Measurements from ENCODE around the gene ARHGAP24. TPM values are rescaled to one million over a fixed set of nuclear protein-coding genes. Genes with fewer than 3 reads are reported as not detected.
"Not testable (repeated sequence)": the region's sequence is repeated elsewhere in the genome, so short reads cannot be mapped to it uniquely, and the experiment has no call there.

Gene ARHGAP24
- total RNA-seq, 2 experiments from 2014 or later, result 0.28 TPM; not detected in 1

GRCh38 chr4:85952972-85953650 is 478.2 kb downstream of the ARHGAP24 start:
- Mint-ChIP-seq H3K4me1 (no peaks in the 10 kb centered on the region), H3K27me3 (peaks cover 3% of the 10 kb centered on the region), H3K27ac (no peak overlapping the region), H3K4me3 (no peak overlapping the region), H3K36me3 (no peaks in the 10 kb centered on the region), H3K9me3 (no peaks in the 10 kb centered on the region)
- DNase-seq (no peak), ATAC-seq (ENCODE audit: low read depth) (no peak)
- POLR2A ChIA-PET, result no interaction called here

- POLR2A ChIA-PET, result no interaction called here
- Mint-ChIP-seq H3K27me3 (peaks cover 3% of the 10 kb centered on the region), H3K27ac (no peak overlapping the region), H3K4me1 (no peaks in the 10 kb centered on the region), H3K36me3 (no peaks in the 10 kb centered on the region), H3K9me3 (no peaks in the 10 kb centered on the region), H3K4me3 (no peak overlapping the region)
- ATAC-seq (ENCODE audit: low read depth), result no peak
- no peak for DNase-seq
Observed at GRCh38 chr4:85953651-85954018, 478.7 kb downstream of the ARHGAP24 start.

- POLR2A ChIA-PET, result no interaction called here
Observed at GRCh38 chr4:85955620-85956292, 480.8 kb downstream of the ARHGAP24 start.

GRCh38 chr4:85956293-85956945 is 481.5 kb downstream of the ARHGAP24 start:
- no peaks in the 10 kb centered on the region for H3K9me3 Mint-ChIP-seq
- ATAC-seq (ENCODE audit: low read depth), result no peak
- POLR2A ChIA-PET, result no interaction called here

More at GRCh38 chr4:85955620-85956292, 480.8 kb downstream of the ARHGAP24 start:
- DNase-seq, result no peak
- ATAC-seq (ENCODE audit: low read depth), result no peak
- Mint-ChIP-seq H3K9me3 (no peaks in the 10 kb centered on the region), H3K4me1 (no peaks in the 10 kb centered on the region), H3K4me3 (no peak overlapping the region), H3K36me3 (no peaks in the 10 kb centered on the region), H3K27ac (no peak overlapping the region), H3K27me3 (peaks cover 3% of the 10 kb centered on the region)

GRCh38 chr4:85961887-85962286 is 486.9 kb downstream of the ARHGAP24 start:
- Mint-ChIP-seq H3K4me3 (no peak overlapping the region), H3K36me3 (no peaks in the 10 kb centered on the region), H3K4me1 (no peaks in the 10 kb centered on the region), H3K9me3 (no peaks in the 10 kb centered on the region), H3K27me3 (no peaks in the 10 kb centered on the region), H3K27ac (no peak overlapping the region)
- no peak for DNase-seq
- ATAC-seq (ENCODE audit: low read depth), result no peak
- POLR2A ChIA-PET, result no interaction called here

More at GRCh38 chr4:85956293-85956945, 481.5 kb downstream of the ARHGAP24 start:
- no peak for DNase-seq
- Mint-ChIP-seq H3K27me3 (peaks cover 3% of the 10 kb centered on the region), H3K36me3 (no peaks in the 10 kb centered on the region), H3K4me1 (no peaks in the 10 kb centered on the region), H3K4me3 (no peak overlapping the region), H3K27ac (no peak overlapping the region)

GRCh38 chr4:85963231-85963630 is 488.3 kb downstream of the ARHGAP24 start:
- H3K4me3 Mint-ChIP-seq, result no peak overlapping the region
- ATAC-seq (ENCODE audit: low read depth) (no peak), DNase-seq (no peak)
- no peaks in the 10 kb centered on the region for H3K9me3 Mint-ChIP-seq
- POLR2A ChIA-PET, result no interaction called here
- H3K27ac Mint-ChIP-seq, result no peak overlapping the region
- H3K36me3 Mint-ChIP-seq, result no peaks in the 10 kb centered on the region
- H3K4me1 Mint-ChIP-seq, result no peaks in the 10 kb centered on the region
- H3K27me3 Mint-ChIP-seq, result no peaks in the 10 kb centered on the region

GRCh38 chr4:85964298-85964697 is 489.3 kb downstream of the ARHGAP24 start:
- Mint-ChIP-seq H3K27me3 (no peaks in the 10 kb centered on the region), H3K4me3 (no peak overlapping the region), H3K9me3 (no peaks in the 10 kb centered on the region), H3K27ac (no peak overlapping the region), H3K4me1 (no peaks in the 10 kb centered on the region), H3K36me3 (no peaks in the 10 kb centered on the region)
- DNase-seq (no peak), ATAC-seq (ENCODE audit: low read depth) (no peak)
- POLR2A ChIA-PET, result no interaction called here

- H3K27ac Mint-ChIP-seq; H3K9me3 Mint-ChIP-seq; ATAC-seq (ENCODE audit: low read depth); H3K4me1 Mint-ChIP-seq; H3K27me3 Mint-ChIP-seq; H3K4me3 Mint-ChIP-seq; POLR2A ChIA-PET; DNase-seq; H3K36me3 Mint-ChIP-seq: not testable (repeated sequence)
Observed at GRCh38 chr4:85965017-85965416, 490.1 kb downstream of the ARHGAP24 start.

- Mint-ChIP-seq H3K27ac (no peak overlapping the region), H3K4me1 (no peaks in the 10 kb centered on the region), H3K27me3 (no peaks in the 10 kb centered on the region), H3K36me3 (no peaks in the 10 kb centered on the region), H3K9me3 (no peaks in the 10 kb centered on the region), H3K4me3 (no peak overlapping the region)
- POLR2A ChIA-PET, result no interaction called here
- no peak for DNase-seq
- no peak for ATAC-seq (ENCODE audit: low read depth)
Observed at GRCh38 chr4:85965529-85965928, 490.6 kb downstream of the ARHGAP24 start.

DNA sequence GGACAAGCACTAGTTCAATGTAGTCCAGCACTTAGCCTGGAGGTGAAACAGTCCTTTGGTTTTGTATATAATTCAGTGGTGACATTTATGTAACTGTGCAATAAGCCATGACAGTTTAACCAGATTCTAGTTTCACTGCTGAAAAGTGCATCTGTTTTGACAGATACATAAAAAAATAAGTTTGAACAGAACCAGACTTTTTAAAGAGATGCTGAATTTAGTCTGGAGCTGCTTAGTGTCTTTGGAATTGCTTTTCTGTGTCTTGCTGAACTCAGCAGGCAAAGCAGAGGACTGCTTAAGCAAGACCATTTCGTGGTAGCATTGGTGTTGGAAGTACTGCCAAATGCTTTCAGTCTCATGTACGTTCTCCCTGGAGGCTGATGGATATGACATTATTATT is 491.4 kb downstream of the ARHGAP24 start:
- no peak for DNase-seq
- Mint-ChIP-seq H3K27ac (no peak overlapping the region), H3K4me1 (no peaks in the 10 kb centered on the region), H3K9me3 (no peaks in the 10 kb centered on the region), H3K36me3 (no peaks in the 10 kb centered on the region), H3K27me3 (no peaks in the 10 kb centered on the region), H3K4me3 (no peak overlapping the region)
- POLR2A ChIA-PET, result no interaction called here
- ATAC-seq (ENCODE audit: low read depth), result no peak

DNA sequence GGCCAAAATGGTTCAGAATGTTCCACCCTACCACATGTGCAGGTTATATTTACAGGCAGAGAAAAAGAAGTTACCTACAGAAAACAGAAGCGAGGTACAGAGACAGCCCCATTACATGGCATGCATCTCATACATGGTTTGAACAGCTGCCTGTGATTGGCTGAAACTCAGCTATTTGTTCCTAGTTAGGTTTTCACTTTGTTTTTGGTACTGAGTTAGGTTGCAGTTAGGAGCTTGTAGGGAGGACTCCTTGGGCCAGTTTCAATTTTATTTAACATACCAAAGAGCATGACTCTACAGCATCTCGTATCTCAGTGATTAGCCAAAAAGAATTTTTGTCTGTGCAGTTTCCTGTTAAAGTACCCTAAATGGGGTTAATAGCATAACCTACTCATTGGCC is 492.9 kb downstream of the ARHGAP24 start:
- no peak for DNase-seq
- POLR2A ChIA-PET, result no interaction called here
- H3K27me3 Mint-ChIP-seq, result no peaks in the 10 kb centered on the region
- no peaks in the 10 kb centered on the region for H3K36me3 Mint-ChIP-seq
- no peak for ATAC-seq (ENCODE audit: low read depth)
- H3K4me1 Mint-ChIP-seq, result no peaks in the 10 kb centered on the region
- no peaks in the 10 kb centered on the region for H3K9me3 Mint-ChIP-seq
- H3K27ac Mint-ChIP-seq, result no peak overlapping the region
- H3K4me3 Mint-ChIP-seq, result no peak overlapping the region

DNA sequence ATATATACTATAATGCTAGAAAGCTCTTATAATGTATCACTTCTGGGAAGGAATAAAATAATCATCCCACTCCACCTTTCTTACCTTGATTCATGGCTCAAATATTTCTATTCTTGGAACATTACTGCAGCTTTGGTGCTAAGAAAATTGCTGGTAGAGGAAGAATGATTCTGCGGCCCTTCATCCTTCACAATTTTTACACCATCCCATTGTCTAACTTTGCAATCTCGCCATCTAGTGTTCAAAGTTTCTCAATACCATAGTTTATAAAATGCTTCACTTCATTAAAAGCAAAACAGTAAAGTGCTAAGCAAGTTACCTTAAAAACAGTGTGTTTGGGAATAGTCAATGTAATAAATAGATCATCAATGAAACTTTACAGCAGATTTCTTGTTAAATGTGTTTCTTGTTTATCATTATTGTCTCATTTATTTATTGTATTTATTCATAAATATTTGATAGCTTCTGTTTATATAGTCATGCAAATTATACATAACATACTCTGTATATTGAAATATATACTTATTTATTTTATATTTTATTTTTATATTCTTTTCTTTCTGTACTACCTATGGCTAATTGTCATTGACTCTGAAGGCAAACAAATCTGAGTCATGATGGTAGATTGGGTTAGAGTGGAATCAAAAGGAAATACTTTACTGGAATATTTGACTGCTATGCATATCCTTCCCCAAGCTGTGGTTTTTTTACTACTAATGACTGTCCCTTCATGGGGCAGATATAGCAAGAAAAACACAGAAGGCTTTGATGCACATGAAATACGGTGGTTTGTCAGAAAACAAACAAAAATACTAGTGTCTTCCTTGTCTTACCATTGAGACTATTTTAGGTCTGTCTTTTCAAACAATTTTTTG is 494.2 kb downstream of the ARHGAP24 start:
- ATAC-seq (ENCODE audit: low read depth), result no peak
- H3K4me1 Mint-ChIP-seq, result no peaks in the 10 kb centered on the region
- no peak overlapping the region for H3K4me3 Mint-ChIP-seq
- POLR2A ChIA-PET, result no interaction called here
- no peaks in the 10 kb centered on the region for H3K36me3 Mint-ChIP-seq
- H3K27me3 Mint-ChIP-seq, result no peaks in the 10 kb centered on the region
- H3K9me3 Mint-ChIP-seq, result no peaks in the 10 kb centered on the region
- H3K27ac Mint-ChIP-seq, result no peak overlapping the region
- DNase-seq, result no peak

DNA sequence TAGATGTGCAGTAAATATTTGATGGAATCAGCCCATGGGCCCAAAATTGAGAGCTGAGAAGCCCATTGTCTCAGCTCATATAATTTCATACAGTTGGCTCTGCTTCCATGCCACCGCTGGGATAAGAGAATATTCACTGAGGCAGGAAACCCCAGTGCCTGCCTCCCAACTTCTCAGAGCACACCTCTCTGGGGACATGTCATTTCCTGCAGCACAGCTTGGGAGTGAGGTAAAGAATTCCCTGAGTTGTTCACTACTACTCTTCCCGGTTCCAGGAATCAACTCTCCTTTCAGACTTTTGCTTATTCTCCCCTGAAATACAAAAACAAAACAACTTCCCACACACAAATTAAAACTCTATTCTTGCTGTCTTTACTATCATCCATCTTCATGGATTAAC is 495.6 kb downstream of the ARHGAP24 start:
- DNase-seq, result no peak
- no peaks in the 10 kb centered on the region for H3K9me3 Mint-ChIP-seq
- H3K27me3 Mint-ChIP-seq, result no peaks in the 10 kb centered on the region
- H3K36me3 Mint-ChIP-seq, result no peaks in the 10 kb centered on the region
- no peak for ATAC-seq (ENCODE audit: low read depth)
- H3K27ac Mint-ChIP-seq, result no peak overlapping the region
- POLR2A ChIA-PET, result no interaction called here
- no peaks in the 10 kb centered on the region for H3K4me1 Mint-ChIP-seq
- no peak overlapping the region for H3K4me3 Mint-ChIP-seq

Data from activated naive CD8-positive, alpha-beta T cell treated with anti-CD3 and anti-CD28 coated beads, Interleukin-2, amount 10 ng/mL, durations not matched to agents 7 days and 5 days (primary cell).